GM18873 (cell line): ENCODE results near the gene PTPRG.
"Not testable (repeated sequence)": the region's sequence is repeated elsewhere in the genome, so short reads cannot be mapped to it uniquely, and the experiment has no call there.

Source experiments
- ATAC-seq: cut with Tn5 transposase; IDR thresholded peaks from one replicate; pipeline ENCODE4 v1.9.1; 2021; ENCODE audit warnings: mild to moderate bottlenecking, moderate library complexity, moderate number of reproducible peaks; ENCODE audit not compliant: unreplicated experiment, low FRiP score

Gene PTPRG

GRCh38 chr3:61679026-61679425 is 117.7 kb downstream of the PTPRG start:
- no peak for ATAC-seq

DNA sequence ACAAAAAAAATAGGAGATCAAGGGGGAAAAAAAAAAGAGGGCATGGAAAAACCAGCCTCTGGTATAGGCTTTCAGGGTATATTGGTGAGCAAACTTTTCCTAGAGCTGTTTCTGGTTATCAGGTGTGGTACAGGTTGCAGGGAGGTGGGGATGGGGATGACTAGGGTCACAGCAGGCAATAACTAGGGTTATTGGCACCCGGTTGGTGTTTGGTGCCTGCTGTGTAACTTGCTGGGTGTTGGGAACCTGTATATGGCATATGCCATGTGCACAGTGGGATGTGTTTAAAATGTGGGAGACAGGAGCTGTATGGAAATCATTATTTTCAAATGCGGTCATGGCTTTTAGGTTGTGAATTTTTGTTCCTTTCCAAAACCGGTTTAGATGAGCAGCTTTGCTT is 119.2 kb downstream of the PTPRG start:
- no peak for ATAC-seq

DNA sequence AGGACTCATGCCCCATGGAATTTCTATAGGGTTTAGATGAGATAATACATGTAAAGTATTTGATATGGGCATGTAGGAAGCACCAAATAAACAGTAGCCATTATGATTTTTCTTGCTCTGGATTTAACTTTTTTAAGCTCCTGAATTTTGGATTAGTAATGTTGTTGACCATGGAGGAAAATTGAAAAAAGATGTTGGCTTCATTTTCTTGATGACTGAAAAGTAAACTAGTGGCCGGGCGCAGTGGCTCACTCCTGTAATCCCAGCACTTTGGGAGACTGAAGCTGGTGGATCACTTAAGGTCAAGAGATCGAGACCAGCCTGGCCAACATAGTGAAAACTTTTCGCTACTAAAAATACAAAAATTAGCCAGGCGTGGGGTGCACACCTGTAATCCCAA is 120.3 kb downstream of the PTPRG start:
- ATAC-seq: no peak

- ATAC-seq: no peak
These were observed 121.5 kb downstream of the PTPRG start for GRCh38 chr3:61682671-61683548.

DNA sequence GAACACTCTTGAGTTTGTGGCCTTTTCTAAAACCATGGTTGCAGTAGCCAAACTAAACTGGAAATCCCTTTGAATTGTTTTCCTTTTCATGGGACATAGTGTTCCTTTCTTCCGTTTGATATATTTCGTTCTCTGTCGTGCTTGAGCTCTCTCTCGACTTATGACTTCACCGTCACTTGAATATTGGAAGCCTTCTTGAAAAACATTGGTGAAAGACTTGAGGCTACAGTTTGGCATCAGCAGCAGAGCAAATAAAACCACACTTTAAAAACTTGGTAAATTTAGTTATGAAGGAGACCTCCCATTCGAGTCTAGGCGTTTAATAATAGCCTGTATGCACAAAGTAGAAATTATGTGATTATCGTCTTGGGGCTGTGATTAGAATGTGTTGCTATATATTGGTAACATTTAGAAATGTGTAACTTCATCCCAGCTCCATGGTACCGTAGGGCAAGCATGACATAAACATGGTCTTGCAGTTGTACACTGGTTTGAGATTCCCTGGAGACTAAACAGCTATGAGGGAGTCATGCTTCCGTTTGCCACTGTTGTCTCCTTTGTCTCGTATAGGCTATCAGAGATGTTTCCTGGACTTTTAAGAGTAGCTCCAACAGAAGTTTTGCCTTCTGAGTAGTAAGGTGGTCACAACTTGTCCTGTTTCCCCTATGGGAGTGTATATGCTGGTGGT is 122.3 kb downstream of the PTPRG start:
- no peak for ATAC-seq

DNA sequence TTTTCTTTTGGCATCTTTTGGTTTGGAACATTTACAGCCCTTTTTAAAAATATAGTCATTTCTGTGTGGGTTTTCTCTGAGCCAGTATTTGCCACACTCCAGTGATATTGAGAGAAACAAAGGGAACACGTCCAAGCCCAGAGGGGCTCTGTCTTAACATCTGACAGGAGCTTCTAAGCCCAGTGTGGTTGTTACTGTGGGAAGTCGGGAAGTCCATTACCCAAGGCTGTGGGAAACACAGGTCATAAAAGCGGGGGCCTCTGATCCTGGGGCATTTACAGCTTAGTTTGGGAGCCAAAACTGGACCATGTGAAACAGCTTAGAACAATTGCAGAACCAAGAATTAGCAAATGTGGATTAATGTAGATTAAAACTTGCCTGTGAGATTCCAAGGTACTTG is 123.0 kb downstream of the PTPRG start:
- no peak for ATAC-seq

DNA sequence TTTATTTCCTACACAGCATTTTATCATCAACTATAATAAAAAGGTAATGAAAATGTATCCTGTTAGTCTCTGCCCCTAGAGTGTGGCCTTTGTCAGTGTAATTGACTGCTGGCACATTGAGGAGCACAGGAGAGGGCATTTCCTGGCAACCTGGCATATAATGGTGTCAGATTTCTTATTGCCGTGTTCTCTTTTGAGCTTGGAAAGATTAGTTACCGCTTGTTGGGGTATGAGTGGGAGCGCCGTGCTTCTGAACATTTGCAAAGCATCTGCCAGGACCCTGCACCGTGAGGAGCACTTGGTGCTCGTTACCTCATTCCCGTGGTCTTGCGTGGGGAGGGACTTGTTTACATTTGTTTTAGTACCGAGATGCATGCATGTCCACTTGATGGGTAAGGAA is 124.4 kb downstream of the PTPRG start:
- no peak for ATAC-seq

GRCh38 chr3:61686228-61686648 is 124.9 kb downstream of the PTPRG start:
- no peak for ATAC-seq

DNA sequence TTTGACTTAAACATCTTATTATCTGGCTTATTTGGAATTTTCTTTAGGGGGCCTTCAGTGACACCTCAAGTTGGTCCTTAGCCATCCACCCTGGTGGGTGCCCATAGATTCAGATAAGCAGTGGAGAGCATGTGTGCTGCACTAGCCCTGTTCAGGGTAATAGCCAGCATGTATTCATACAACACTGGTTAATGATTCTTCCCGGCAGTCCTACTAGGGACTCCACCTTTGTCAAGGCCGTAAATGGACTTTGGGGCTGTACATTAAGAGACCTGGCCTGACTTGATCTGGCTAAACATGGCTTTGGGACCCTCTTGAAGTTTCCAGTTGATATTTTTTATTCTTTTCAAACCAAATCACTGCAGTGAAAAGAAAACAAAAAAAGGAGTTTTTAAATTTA is 125.8 kb downstream of the PTPRG start:
- ATAC-seq: no peak

DNA sequence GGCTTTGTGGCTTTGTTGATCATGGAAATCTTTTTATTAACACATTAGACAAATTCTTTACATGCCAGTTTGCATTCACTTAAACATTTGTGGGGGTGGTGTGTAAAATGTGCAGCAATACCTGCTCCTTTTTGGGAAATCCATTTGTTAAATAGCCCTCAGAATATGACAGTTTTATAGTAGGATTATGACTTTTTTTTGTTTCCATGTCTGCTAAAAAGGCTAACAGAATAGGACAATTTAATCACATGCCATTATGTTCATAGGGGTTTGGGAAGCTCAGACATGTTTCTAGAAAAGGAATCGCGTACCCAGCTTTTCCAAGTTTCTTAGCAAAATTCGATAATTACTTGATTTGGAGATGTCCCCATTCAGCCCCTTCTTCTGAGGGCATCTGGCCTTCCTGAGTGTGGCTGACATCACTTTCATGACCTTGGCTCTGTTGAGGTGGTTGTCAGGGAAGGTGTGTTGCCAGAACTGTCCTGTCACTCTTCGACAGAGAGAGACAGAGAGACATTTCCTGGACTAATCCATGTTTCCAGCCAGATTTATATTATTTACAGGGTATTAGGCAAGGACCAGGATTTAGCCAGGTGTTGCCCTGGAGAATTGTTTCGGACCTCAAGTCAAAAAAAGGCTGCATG is 126.4 kb downstream of the PTPRG start:
- ATAC-seq: no peak

DNA sequence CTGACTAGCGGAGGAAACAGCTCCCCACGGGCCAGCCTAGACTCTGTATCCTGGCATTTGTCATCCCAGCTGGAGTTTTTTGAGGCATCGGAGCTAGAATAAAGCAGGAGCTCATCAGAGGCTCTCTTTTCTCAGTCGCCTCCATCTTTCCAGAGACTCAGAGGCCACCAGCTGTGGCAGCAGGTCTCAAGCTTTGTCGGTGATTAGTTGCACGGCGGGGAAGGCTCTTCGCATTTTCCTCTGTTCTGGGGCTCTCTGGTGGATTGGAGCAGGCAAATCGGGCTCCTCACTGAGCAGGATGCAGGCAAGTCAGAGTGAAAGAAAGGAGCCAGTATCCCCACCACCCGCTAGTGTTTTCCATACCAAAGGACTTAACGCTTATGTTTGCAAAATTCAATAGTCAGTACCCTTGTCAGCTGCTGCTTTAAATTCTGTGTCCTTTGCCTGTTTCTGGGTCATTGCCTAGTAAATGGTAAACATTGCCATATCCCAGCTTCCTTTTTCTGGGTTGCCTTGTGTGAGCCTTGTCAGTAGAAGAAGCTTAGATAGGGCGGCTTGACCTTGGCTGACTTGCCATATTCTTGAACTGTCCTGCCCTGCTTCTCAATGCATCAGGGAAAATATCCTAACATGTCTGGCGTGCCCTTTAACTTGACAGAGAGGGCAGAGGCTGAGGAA is 127.1 kb downstream of the PTPRG start:
- no peak for ATAC-seq

DNA sequence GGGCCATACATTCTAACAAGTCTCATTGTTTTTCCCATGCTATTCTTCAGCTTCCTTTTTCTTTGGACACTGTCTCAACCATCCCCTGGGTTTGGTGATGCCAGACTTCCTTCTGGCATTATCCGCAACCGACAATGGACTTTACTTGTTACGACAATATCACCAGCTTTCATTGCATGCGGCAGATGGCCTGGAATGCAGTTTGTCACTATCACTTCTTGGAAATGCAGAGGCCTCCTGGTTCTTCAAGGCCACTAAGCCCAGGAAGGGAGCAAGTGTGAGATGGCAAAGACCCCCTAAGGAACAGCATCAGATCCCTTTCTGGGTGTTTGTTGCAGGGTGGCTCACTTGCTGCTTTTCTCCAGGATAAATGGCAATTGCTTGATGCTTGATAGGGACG is 128.6 kb downstream of the PTPRG start:
- ATAC-seq: no peak

- no peak for ATAC-seq
These were observed 130.1 kb downstream of the PTPRG start for GRCh38 chr3:61691466-61691865.

DNA sequence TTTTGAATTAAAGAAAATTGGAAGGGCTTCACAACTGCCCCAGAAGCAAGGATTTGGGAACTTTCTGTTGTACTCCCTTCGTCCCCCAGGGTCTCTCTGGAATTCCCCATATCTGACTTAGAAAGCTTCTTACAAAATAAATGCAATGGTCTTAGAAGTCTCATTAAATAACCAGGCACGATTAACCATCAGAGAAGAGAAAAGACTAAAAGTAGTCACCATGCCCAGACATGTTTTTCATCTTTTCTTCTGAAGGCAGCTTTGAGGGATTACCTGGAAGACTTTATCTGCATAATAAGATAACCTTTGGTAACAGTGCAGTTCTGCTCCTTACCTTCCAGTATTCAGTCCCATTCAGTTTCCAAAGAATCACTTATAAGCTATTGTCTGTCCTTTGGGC is 135.9 kb downstream of the PTPRG start:
- no peak for ATAC-seq

GRCh38 chr3:61698278-61699072 is 137.1 kb downstream of the PTPRG start:
- not testable (repeated sequence) for ATAC-seq

- ATAC-seq: no peak
These were observed 138.3 kb downstream of the PTPRG start for GRCh38 chr3:61699622-61700021.

GRCh38 chr3:61701011-61701410 is 139.6 kb downstream of the PTPRG start:
- ATAC-seq: no peak

DNA sequence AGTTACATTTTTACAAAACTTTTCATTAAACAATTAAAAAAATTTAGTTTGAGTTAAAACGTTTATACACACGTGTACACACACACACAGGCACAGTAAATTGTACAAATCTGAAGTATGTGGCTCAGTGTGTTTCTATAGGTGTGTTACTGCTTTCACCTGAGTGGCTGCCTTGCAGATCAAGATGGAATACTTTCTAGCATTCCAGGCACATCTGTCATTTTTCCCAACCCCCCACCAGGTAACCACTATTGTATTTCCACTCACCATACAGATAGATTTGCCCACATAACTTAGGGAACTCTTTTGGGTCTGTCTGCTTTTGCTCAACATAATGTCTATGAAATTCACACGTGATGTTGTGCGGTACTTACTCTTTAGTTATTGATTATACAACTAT is 141.1 kb downstream of the PTPRG start:
- ATAC-seq: no peak

GRCh38 chr3:61704807-61705206 is 143.4 kb downstream of the PTPRG start:
- ATAC-seq: no peak

DNA sequence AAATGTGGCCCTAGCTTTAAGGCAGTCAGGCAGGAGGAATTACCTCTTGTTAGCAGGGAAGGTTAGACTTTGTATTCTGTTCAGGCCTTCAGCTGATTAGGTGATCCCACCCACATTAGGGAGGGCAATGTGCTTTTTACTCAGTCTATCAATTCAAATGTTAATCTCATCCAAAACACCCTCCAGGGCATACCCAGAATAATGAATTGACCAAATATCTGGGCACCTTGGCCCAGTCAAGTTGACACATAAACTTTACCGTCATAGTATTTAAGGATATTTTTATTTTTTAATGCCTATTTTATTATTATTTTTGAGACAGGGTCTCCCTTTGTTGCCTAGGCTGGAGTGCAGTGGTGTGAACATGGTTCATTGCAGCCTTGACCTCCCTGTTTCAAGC is 146.1 kb downstream of the PTPRG start:
- no peak for ATAC-seq
